Measurements from ENCODE around the gene RHBDF2.

- TF ChIP-seq CTCF (IDR thresholded peaks at IDR 0.05; ENCODE audit: low read length) (no peak), EZH2phosphoT487 (IDR thresholded peaks at IDR 0.05; ENCODE audit: low read length) (no peak)
Measured at GRCh38 chr17:76485569-76485968, 15.7 kb downstream of the RHBDF2 start.

All from MM.1S (cell line).